ENCODE data around the gene NOTUM.
"Not testable (repeated sequence)": the region's sequence is repeated elsewhere in the genome, so short reads cannot be mapped to it uniquely, and the experiment has no call there.

Gene NOTUM

DNA sequence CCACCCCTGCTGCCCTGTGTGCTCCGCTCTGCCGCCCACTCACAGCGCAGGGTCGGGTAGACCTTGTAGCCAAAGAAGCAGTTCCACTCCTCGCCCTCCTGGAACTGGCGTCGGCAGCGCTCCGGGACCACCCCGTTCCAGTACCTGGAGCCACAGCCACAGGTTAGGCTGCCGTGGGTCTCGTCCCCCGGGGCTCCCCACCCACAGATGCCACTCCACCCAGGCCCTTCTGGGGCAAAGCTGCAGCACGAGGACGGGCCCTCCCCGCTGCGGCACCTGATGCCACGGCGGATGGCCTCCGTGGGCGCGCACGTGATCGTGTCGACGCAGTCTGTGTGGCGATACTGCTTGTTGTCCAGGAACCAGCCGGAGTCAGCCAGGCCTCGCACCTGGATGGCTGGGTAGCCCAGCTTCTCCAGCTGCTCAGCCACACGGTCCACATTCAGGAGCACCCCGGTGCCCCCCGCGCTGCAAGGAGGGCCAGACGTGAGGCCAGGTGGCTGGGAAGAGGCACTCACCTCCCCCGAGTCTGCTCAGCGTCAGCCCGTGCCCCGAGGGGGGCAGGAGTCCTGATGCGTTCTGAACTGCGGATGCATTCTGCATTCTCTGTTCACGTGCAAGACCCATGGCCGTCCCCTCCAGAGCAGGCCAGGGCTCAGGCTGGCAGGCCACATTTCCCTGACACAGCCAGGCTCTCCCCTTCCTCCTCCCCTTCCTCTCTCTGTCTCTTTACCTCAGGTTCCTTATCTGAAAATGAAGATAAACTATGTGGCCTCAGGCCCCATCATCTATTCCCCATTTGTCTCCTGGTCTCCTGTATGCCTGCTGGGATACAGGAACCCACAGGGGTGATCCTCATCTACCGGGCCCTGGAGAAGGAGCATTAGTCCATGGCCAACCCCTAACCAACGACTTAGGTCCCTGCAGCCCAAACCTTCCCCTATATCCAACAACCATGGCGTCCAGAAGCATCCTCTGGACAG is 4.1 kb downstream of the NOTUM start:
- no peak for DNase-seq

- no peak for DNase-seq
Measured at GRCh38 chr17:81955756-81956544, 5.0 kb downstream of the NOTUM start.

DNA sequence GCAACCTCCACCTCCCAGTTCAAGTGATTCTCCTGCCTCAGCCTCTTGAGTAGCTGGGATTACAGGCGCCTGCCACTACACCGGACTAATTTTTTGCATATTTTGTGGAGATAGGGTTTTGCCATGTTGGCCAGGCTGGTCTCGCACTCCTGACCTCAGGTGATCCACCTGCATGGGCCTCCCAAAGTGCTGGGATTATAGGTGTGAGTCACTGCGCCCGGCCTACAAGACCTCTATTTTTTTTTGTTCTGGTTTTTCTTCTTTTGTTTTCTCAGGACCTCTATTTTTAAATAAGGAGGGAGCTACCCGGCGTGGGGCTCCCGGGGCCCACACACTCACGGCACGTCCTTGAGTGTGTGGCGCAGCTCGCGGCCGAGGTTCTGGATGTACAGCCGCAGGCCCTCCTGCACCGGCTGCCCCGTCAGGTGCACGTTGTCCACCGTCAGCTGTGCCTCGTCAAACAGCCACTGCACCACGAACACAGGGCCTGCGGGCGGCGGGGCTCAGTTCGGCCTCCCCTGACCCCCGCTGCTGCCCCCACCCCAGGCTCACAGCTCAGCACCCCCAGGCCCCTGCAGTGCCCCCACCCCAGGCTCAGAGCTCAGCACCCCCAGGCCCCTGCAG is 5.8 kb downstream of the NOTUM start:
- DNase-seq = no peak

GRCh38 chr17:81954131-81955057 is 6.6 kb downstream of the NOTUM start:
- DNase-seq = no peak

- not testable (repeated sequence) for DNase-seq
Measured at GRCh38 chr17:81953443-81953842, 7.5 kb downstream of the NOTUM start.

GRCh38 chr17:81952792-81953228 is 8.2 kb downstream of the NOTUM start:
- DNase-seq = no peak

- no peak for DNase-seq
Measured at GRCh38 chr17:81951785-81952684, 9.0 kb downstream of the NOTUM start.

GRCh38 chr17:81950501-81950900 is 10.5 kb downstream of the NOTUM start:
- no peak for DNase-seq

- DNase-seq = no peak
Measured at GRCh38 chr17:81948635-81949378, 12.2 kb downstream of the NOTUM start.

- DNase-seq = no peak
Measured at GRCh38 chr17:81947189-81947588, 13.8 kb downstream of the NOTUM start, which contains the start of gene MYADML2. Gene MYADML2, minus strand, starts transcription at chr17:81947233. Its CDS starts 5,492 bp downstream, at chr17:81941741.

DNA sequence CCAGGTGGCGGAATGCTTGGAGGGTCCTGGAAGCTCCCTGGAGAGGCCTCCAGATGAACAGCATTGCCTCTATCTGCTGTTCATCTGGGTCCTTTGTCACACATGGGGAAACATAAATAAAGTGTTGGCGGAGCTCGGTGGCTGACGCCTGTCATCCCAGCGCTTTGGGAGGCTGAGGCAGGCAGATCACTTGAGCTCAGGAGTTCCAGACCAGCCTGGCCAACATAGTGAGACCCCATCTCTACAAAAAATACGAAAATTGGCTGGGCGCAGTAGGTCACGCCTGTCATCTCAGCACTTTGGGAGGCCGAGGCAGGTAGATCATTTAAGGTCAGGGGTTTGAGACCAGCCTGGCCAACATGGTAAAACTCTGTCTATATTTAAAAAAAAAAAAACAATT is 16.1 kb downstream of the NOTUM start:
- DNase-seq = no peak

DNA sequence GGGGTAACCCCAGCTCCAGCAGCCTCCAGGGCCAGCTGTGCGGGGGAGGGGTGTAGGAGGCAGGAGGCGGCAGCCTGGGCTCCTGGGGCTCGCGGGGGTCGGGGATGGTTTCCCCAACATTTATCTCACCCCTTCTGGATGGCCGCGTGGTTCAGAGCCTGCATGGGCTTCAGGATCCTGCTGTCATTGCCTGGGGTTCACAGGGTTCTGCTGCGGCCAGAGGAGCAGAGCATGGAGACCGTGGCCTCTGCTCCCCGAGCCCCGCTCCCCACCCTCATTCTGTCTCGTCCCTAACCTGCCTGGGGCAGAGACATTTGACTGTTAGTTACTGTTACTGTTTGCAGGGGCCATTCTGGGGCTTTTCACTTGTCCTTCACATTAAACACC is 18.8 kb downstream of the NOTUM start:
- DNase-seq = no peak

GRCh38 chr17:81941484-81942166 is 19.4 kb downstream of the NOTUM start:
- no peak for DNase-seq

DNA sequence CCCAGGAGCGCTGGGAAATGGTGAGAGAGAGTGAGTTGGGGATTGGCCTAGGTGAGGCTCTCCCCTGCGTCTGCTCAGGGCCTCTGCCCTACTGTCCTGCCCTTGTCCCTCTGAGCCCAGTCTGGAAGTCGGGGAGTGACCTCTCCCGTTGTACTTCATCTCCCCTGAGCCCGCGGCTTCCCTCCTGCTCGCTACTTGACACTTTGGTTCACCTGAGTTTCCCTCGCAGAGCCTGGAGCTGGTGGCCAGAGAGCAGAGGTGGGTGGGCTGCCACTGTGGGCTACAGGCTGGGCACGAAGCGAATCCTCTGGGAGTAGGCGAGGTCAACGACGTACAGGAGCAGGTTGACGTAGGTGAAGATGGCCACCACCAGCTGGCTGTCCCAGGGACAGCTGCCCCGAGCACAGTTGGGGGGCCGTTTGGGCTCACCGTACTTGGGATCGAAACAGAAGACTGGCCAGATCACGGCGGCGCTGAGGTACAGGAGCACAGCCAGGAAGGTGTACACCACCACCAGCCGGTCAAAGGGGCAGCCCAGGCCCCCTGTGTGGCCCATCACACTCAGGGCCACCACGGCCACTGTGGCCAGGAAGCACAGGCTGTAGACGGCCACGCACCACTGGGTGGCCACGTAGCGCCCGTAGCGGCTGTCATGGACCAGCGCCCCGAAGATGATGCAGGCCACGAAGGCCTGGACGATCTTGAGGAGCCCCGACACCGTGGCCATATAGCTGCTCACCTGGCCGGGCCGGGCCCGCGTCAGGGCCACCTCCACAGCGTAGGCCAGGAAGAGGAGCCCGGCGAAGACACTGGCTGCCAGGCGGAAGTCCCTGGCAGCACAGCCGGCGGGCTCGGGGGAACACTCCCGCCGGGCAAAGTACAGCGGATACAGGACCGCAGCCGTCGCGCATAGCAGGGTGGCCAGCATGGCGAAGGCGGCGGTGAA is 20.2 kb downstream of the NOTUM start:
- no peak for DNase-seq

DNA sequence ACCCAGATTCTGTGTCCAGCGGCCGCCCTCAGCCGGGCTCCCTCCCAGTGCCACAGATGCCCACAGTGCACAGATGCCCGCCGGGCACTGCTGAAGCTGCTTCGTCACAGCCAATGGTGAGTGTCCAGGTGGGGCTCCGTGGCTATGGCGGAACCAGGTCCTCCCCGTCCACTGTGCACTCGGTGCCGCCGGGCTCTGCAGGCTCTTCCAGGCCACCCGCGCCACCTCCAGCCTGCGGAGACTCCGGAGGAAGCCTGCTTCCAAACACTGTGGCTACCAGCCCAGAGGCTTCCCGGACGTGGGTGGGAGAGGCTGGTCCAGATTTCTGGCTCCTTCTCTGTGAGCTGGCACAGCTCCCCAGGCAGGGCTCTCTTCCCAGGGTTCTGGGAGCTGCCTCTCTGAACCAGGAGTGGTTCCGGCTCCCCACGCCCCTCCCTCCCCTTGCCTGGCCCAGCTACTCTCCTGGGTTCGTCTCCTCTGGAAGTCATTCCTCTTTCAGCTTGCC is 21.1 kb downstream of the NOTUM start:
- no peak for DNase-seq

- DNase-seq = no peak
Measured at GRCh38 chr17:81939218-81939617, 21.8 kb downstream of the NOTUM start.

DNA sequence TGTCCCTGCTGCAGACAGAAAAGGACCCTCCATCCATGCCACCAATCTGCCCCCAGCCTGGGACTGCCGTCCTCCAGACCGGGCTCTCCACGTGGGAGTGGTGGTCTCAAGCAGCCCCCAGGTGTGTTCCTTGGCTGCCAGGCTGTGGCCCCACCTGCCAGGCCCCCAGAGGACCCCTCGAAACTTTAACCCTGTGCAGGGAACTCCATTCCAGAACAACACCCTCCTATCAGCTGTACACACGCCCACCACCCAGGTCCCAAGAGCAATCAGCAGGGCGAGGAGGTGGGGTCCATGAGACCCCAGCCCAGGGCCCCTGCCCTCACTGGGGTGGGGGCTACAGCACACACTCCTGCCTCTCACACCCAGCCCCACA is 25.3 kb downstream of the NOTUM start:
- DNase-seq = no peak

Measured in 8988T (cell line).